ENCODE measurements around the gene RNF26. TPM values are rescaled to one million over a fixed set of nuclear protein-coding genes. Genes with fewer than 3 reads are reported as not detected.

Gene RNF26
- total RNA-seq, 2 experiments from 2014 or later: 32.2 to 32.9 TPM

GRCh38 chr11:119332111-119332765 is 2.1 kb upstream of the RNF26 start:
- Mint-ChIP-seq H3K4me3 (no peak overlapping the region), H3K4me1 (peaks cover 20% of the 10 kb centered on the region), H3K9me3 (no peaks in the 10 kb centered on the region), H3K27me3 (peaks cover 20% of the 10 kb centered on the region), H3K27ac (peak overlapping the region; percentile 71), H3K36me3 (peaks cover 6% of the 10 kb centered on the region)
- POLR2A ChIA-PET: interaction anchor here (2.0 kb wide), 1 partner anchor 126 kb away, joined by 8 read pairs; the partner anchor contains the start of gene CBL
- no peak for DNase-seq
- ATAC-seq (ENCODE audit: low read depth): no peak

GRCh38 chr11:119335091-119335654 is 846 bp downstream of the RNF26 start:
- H3K4me3 Mint-ChIP-seq: peak overlapping the region; percentile 98
- peak overlapping the region; percentile 99 for H3K27ac Mint-ChIP-seq
- peaks cover 26% of the 10 kb centered on the region for H3K4me1 Mint-ChIP-seq
- ATAC-seq (ENCODE audit: low read depth) (no peak), DNase-seq (no peak)
- H3K36me3 Mint-ChIP-seq: peaks cover 9% of the 10 kb centered on the region
- peaks cover 19% of the 10 kb centered on the region for H3K27me3 Mint-ChIP-seq
- no peaks in the 10 kb centered on the region for H3K9me3 Mint-ChIP-seq
- POLR2A ChIA-PET: interaction anchor here (1.0 to 1.8 kb wide), 3 partner anchors 13 to 316 kb away, joined by 3 to 13 read pairs (median 3); partner anchors contain the start of genes DPAGT1 and TRAPPC4

- H3K27ac Mint-ChIP-seq: peak overlapping the region; percentile 99
- peaks cover 27% of the 10 kb centered on the region for H3K4me1 Mint-ChIP-seq
- H3K36me3 Mint-ChIP-seq: peaks cover 9% of the 10 kb centered on the region
- peaks cover 15% of the 10 kb centered on the region for H3K27me3 Mint-ChIP-seq
- POLR2A ChIA-PET: no interaction called here
- H3K4me3 Mint-ChIP-seq: peak overlapping the region; percentile 98
- DNase-seq (no peak), ATAC-seq (ENCODE audit: low read depth) (no peak)
- no peaks in the 10 kb centered on the region for H3K9me3 Mint-ChIP-seq
Measured at GRCh38 chr11:119335655-119336543, 1.6 kb downstream of the RNF26 start.

GRCh38 chr11:119336744-119337469 is 2.6 kb downstream of the RNF26 start:
- H3K36me3 Mint-ChIP-seq: peaks cover 9% of the 10 kb centered on the region
- H3K4me3 Mint-ChIP-seq: peak overlapping the region; percentile 56
- no peaks in the 10 kb centered on the region for H3K9me3 Mint-ChIP-seq
- POLR2A ChIA-PET: interaction anchor here (1.9 kb wide), 1 partner anchor 242 kb away, joined by 8 read pairs; a partner anchor contains a TSS
- DNase-seq (no peak), ATAC-seq (ENCODE audit: low read depth) (no peak)
- peaks cover 22% of the 10 kb centered on the region for H3K27me3 Mint-ChIP-seq
- H3K4me1 Mint-ChIP-seq: peaks cover 32% of the 10 kb centered on the region
- H3K27ac Mint-ChIP-seq: peak overlapping the region; percentile 61

- Mint-ChIP-seq H3K9me3 (no peaks in the 10 kb centered on the region), H3K4me3 (no peak overlapping the region), H3K27ac (no peak overlapping the region), H3K4me1 (peaks cover 30% of the 10 kb centered on the region), H3K36me3 (peaks cover 9% of the 10 kb centered on the region), H3K27me3 (peaks cover 28% of the 10 kb centered on the region)
- POLR2A ChIA-PET: interaction anchor here (0.5 to 1.9 kb wide), 7 partner anchors 11 to 914 kb away, joined by 3 to 8 read pairs (median 4); a partner anchor contains a TSS
- DNase-seq (no peak), ATAC-seq (ENCODE audit: low read depth) (no peak)
Measured at GRCh38 chr11:119337581-119338317, 3.4 kb downstream of the RNF26 start.

- ATAC-seq (ENCODE audit: low read depth) (peak; percentile 23), DNase-seq (peak; percentile 73)
- Mint-ChIP-seq H3K27ac (no peak overlapping the region), H3K4me3 (no peak overlapping the region), H3K9me3 (no peaks in the 10 kb centered on the region), H3K36me3 (peaks cover 9% of the 10 kb centered on the region), H3K4me1 (peaks cover 24% of the 10 kb centered on the region), H3K27me3 (peaks cover 31% of the 10 kb centered on the region)
- POLR2A ChIA-PET: interaction anchor here (0.5 to 1.9 kb wide), 8 partner anchors 11 to 915 kb away, joined by 3 to 8 read pairs (median 4); a partner anchor contains a TSS
Measured at GRCh38 chr11:119338318-119338890, 4.1 kb downstream of the RNF26 start.

GRCh38 chr11:119338965-119339588 is 4.8 kb downstream of the RNF26 start:
- DNase-seq (no peak), ATAC-seq (ENCODE audit: low read depth) (no peak)
- Mint-ChIP-seq H3K36me3 (peaks cover 9% of the 10 kb centered on the region), H3K27me3 (peaks cover 31% of the 10 kb centered on the region), H3K9me3 (no peaks in the 10 kb centered on the region), H3K4me1 (peaks cover 21% of the 10 kb centered on the region), H3K4me3 (peak overlapping the region; percentile 45), H3K27ac (no peak overlapping the region)
- POLR2A ChIA-PET: interaction anchor here (0.5 to 1.9 kb wide), 6 partner anchors 11 to 244 kb away, joined by 3 to 8 read pairs (median 4); a partner anchor contains a TSS

GRCh38 chr11:119339589-119340334 is 5.4 kb downstream of the RNF26 start:
- Mint-ChIP-seq H3K4me1 (peaks cover 21% of the 10 kb centered on the region), H3K36me3 (peaks cover 9% of the 10 kb centered on the region), H3K9me3 (no peaks in the 10 kb centered on the region), H3K4me3 (peak overlapping the region; percentile 45), H3K27ac (no peak overlapping the region), H3K27me3 (peaks cover 31% of the 10 kb centered on the region)
- POLR2A ChIA-PET: interaction anchor here (0.5 to 1.5 kb wide), 3 partner anchors 11 to 33 kb away, joined by 3 to 4 read pairs (median 4); no protein-coding TSS in a partner anchor
- DNase-seq (peak; percentile 73), ATAC-seq (ENCODE audit: low read depth) (peak; percentile 24)

GRCh38 chr11:119340335-119341221 is 6.3 kb downstream of the RNF26 start, which contains the start of gene C1QTNF5:
C1QTNF5 (minus strand) TSS chr11:119340883; CDS start chr11:119340397, 486 bp downstream.
- peak within 1 kb of the TSS; percentile 7 for H3K4me3 Mint-ChIP-seq
- H3K27ac Mint-ChIP-seq: no peak within 1 kb of the TSS
- DNase-seq: no peak
- H3K4me1 Mint-ChIP-seq: peaks cover 17% of the 10 kb centered on the region
- no peaks in the 10 kb centered on the region for H3K9me3 Mint-ChIP-seq
- peaks cover 9% of the 10 kb centered on the region for H3K36me3 Mint-ChIP-seq
- POLR2A ChIA-PET: interaction anchor here (0.8 to 1.2 kb wide), 2 partner anchors 13 to 17 kb away, joined by 3 to 4 read pairs; no protein-coding TSS in a partner anchor
- H3K27me3 Mint-ChIP-seq: peaks cover 31% of the 10 kb centered on the region
- no peak for ATAC-seq (ENCODE audit: low read depth)
